IPS DF 19.7 (cell line): Measurements from ENCODE around the gene SEMA3D.

Source experiments
- DNase-seq: peaks from one replicate; pipeline ENCODE4 v3.0.0-alpha.2; 2013; ENCODE audit warnings: low read depth, low spot score

The SEMA3D gene

DNA sequence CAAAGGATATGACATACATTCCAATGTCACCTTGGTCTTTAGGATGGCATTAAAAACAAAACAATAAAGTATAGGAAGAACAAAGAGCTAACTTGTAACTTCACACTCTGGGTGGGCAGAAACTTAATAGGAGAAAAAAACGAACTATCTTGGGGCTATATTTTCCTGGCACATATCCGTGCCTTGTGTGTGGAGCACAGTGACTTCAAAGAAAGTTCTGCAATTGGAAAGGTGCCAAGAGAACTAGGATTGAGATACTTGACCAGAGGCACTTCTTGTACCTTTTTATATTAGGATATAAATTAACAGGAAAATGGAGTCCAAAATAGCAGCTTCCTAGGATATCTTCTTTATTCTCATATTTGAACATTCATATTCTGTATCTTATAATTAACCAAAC lies 148.4 kb downstream of the SEMA3D start:
- DNase-seq: no peak

- DNase-seq: no peak
Measured at GRCh38 chr7:85033263-85033662, 153.6 kb downstream of the SEMA3D start.

- no peak for DNase-seq
Measured at GRCh38 chr7:85031475-85031874, 155.4 kb downstream of the SEMA3D start.

DNA sequence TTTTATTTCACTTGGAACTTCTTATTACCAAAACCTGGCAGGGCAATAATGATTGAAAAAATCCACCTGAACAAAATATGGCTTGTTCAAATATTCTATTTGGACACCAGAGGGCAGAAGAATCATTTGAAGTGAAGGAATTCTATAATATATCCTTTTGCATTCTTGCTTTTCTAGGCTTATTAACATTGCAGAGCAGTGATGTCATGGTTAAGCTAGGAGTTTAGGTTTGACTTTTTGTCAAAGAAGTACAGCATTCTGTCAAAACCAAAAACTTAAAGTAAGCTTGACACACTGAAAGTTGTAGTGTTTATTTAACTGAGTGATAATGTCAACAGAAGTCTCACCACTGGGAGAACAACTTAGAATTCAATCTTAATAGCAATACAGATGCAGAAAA lies 156.0 kb downstream of the SEMA3D start:
- DNase-seq: no peak

DNA sequence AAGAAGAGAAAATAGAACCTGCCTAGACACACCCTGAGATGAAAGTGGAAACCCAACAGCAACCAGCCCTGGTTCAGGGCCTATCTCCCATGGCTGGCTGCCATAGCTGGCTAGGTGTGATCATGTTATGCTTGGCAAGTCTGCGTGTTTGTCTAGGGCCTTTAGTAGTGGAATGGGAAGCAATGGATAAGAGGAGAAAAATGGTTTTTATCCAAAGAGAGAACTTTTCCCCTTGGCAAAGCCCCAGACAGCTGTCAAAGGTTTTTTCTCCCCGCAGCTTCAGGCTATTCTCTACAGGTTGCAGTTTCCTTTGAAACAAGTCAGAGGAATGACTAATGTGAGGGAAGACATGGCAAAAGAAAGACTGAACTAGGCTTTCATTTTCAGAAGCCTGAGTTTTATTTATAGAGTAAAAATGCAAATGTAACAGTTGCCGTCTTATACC lies 161.5 kb downstream of the SEMA3D start:
- no peak for DNase-seq

- DNase-seq: no peak
Measured at GRCh38 chr7:85023916-85024315, 162.9 kb downstream of the SEMA3D start.

- DNase-seq: no peak
Measured at GRCh38 chr7:85023066-85023712, 163.7 kb downstream of the SEMA3D start.

DNA sequence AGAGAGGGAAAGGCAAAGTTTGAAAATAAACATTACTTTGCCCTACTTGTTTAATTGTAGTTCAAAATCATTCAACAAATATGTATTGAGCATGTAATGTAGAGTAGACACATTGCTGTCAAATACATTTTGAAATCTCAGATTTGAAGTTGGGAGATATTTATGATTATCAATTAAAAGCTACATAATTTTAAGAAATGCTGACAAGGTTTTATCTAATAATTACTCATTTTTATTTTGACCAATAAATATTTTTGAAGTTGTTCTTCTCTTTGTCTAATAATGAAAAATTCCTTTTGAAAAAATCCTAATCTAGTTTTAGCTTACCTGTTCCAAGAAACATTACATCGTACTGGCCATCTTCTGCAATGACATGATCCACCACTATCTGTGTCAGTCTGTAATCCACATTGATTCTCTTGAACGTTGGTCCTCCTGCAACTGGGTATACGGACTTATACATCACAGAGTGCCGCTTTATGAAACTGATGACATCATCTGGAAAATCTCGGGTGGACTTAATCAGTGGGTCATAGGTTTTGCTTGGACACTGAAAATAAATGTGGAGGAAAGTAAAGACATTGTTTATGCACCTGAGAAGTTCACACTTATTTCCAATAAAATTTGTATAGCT lies 164.7 kb downstream of the SEMA3D start:
- no peak for DNase-seq

GRCh38 chr7:85021101-85021704 lies 165.7 kb downstream of the SEMA3D start:
- DNase-seq: no peak

GRCh38 chr7:85019778-85020177 lies 167.1 kb downstream of the SEMA3D start:
- no peak for DNase-seq

- no peak for DNase-seq
Measured at GRCh38 chr7:85019176-85019575, 167.7 kb downstream of the SEMA3D start.

DNA sequence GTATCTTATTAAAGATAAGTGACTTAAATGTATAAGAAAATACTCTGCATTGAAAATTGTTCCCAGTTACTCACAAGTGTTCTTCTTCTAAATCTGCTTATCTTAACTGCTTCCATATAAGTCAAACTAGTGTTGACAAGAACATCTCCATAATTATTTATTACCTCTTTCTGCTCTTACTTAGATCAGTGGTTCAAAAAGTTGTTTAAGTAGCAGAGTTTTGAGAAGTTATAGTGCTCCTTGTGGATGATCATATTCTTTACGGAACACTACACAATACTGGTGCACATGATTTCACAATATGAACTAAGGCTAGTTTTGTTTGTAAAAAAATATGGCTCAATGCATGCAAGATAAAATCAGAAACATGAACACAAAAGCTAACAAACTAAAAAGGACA lies 168.4 kb downstream of the SEMA3D start:
- DNase-seq: no peak

- no peak for DNase-seq
Measured at GRCh38 chr7:85016286-85016685, 170.6 kb downstream of the SEMA3D start.

DNA sequence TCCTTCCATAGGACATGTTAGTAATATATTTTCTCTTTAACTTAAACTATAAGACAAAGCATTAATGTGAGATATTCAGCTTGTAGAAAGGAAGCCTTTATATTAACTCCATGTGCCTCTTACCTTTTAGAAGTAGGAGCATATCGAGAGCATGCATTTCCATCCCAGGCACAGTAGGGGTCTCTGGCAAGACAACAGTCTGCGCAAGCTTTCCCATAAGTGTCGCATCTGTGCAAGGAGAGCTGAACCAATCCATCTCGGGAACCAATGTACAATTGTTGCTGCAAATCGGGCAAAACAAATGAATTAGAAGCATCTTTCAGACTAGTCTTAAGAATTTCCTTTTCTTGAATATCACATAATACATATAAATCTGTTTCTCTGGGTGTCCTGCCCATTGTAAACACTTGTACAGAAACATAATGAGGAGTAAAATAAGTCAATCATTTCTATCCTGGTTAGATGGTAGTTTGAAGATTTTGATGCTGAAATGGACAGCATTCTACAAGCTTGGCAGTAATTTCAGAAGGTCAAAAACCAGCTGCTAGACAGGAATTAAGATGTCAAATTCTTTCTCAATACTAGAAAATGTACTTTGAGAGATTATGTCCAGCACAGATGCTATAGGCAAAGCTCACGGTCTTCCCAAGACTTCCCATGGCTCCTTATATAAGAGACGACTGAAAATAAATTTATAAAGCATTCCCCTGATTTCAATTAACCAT lies 171.8 kb downstream of the SEMA3D start:
- DNase-seq: no peak

DNA sequence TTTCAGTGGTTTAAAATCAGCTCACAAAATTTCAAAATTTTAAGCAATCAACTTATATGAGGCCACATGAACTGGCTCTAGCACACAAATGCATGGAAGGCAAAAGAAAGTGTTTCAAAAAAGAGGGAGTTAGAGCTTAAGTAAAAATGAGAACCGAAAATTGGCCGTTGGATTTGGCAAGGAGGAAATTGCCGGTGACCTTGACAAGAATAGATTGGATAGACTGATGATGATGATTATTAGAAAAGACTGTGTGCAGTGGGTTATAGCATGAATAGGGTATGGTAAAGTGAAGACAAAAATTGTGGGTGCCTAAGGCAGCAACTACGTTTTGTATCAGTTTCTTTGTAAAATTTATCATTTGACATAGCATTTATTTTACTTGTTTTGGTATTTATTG lies 175.7 kb downstream of the SEMA3D start:
- no peak for DNase-seq

- no peak for DNase-seq
Measured at GRCh38 chr7:85010306-85010705, 176.6 kb downstream of the SEMA3D start.

GRCh38 chr7:85006754-85007153 lies 180.1 kb downstream of the SEMA3D start:
- no peak for DNase-seq

- DNase-seq: no peak
Measured at GRCh38 chr7:85004402-85004801, 182.5 kb downstream of the SEMA3D start.

DNA sequence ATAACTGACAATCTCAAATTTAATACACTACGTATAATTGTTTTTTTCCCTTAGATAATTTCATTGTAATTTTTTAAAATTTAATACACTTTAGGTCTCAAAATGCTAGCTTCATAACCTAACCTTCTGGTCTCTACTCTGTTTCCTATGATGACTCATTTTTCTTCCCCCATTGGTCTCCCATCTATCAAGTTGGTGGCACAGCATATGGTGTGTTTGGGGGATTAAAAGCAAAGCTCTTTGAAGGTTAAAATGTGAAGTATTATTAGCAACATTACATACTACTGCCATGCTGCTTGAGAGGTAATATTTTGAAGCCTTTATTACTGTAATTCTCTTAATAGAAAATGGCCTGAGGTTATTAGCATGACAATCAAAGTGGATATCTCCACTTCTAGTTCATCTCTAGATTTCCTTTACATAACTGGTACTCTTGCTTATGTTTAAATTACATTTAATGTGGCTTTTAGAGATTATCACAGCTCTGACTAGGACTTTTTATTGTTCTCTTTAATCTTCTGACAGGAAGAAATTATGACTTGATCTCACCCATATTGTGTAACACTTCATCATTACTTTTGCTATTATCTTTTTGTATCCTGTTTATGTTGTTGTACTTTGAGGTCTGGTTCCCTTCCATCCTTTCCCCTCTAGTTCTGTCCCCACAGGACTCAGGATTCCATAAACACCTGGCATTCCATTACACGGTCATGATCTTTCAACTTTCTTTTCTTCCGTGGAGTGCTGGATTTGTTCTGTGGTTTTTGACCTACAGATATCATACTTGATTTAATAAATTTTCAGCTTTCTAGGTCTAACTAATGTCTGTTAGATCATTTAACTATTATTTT lies 185.1 kb downstream of the SEMA3D start:
- DNase-seq: no peak

- DNase-seq: no peak
Measured at GRCh38 chr7:85000735-85001350, 186.0 kb downstream of the SEMA3D start.

- no peak for DNase-seq
Measured at GRCh38 chr7:84999450-84999849, 187.4 kb downstream of the SEMA3D start.
